HuH-7 (cell line): Measurements from ENCODE around the gene PLEKHS1.

Experiments used
- DNase-seq: peaks from one replicate; pipeline ENCODE4 v3.0.0; 2011; ENCODE audit warnings: low spot score

The PLEKHS1 gene

GRCh38 chr10:113751181-113751732 is at the start of gene PLEKHS1:
Gene PLEKHS1 (plus strand): TSS chr10:113751682. CDS start chr10:113755278, 3,596 bp downstream.
- no peak for DNase-seq

GRCh38 chr10:113704637-113705343 is 46.7 kb upstream of the PLEKHS1 start:
- peak; percentile 24 for DNase-seq

GRCh38 chr10:113705344-113705652 is 46.2 kb upstream of the PLEKHS1 start:
- DNase-seq, result no peak

GRCh38 chr10:113706623-113707022 is 44.9 kb upstream of the PLEKHS1 start:
- no peak for DNase-seq

GRCh38 chr10:113708640-113709039 is 42.8 kb upstream of the PLEKHS1 start:
- no peak for DNase-seq

GRCh38 chr10:113709221-113709838 is 42.2 kb upstream of the PLEKHS1 start:
- DNase-seq, result no peak

GRCh38 chr10:113711142-113711541 is 40.3 kb upstream of the PLEKHS1 start:
- DNase-seq, result no peak

GRCh38 chr10:113712024-113712423 is 39.5 kb upstream of the PLEKHS1 start:
- no peak for DNase-seq

- DNase-seq, result no peak
Observed at GRCh38 chr10:113712755-113713639, 38.5 kb upstream of the PLEKHS1 start.

- DNase-seq, result no peak
Observed at GRCh38 chr10:113713640-113713982, 37.9 kb upstream of the PLEKHS1 start.

GRCh38 chr10:113716109-113716910 is 35.2 kb upstream of the PLEKHS1 start:
- no peak for DNase-seq

GRCh38 chr10:113718969-113719822 is 32.3 kb upstream of the PLEKHS1 start:
- DNase-seq, result no peak

- DNase-seq, result no peak
Observed at GRCh38 chr10:113720386-113720785, 31.1 kb upstream of the PLEKHS1 start.

- DNase-seq, result no peak
Observed at GRCh38 chr10:113732160-113732881, 19.2 kb upstream of the PLEKHS1 start.

- DNase-seq, result no peak
Observed at GRCh38 chr10:113732966-113733365, 18.5 kb upstream of the PLEKHS1 start.

- no peak for DNase-seq
Observed at GRCh38 chr10:113733635-113734034, 17.8 kb upstream of the PLEKHS1 start.

- DNase-seq, result peak; percentile 46
Observed at GRCh38 chr10:113735913-113736312, 15.6 kb upstream of the PLEKHS1 start.

GRCh38 chr10:113736576-113736975 is 14.9 kb upstream of the PLEKHS1 start:
- no peak for DNase-seq

- no peak for DNase-seq
Observed at GRCh38 chr10:113739031-113739430, 12.5 kb upstream of the PLEKHS1 start.

GRCh38 chr10:113739577-113739976 is 11.9 kb upstream of the PLEKHS1 start:
- DNase-seq, result no peak
